Esophagus muscularis mucosa (tissue), 3 donors: Measurements from ENCODE around the gene ZNF480.

ENCODE experiments used
- CTCF ChIP-seq, 3 experiments: fragments of 200-600 bp in 2 of 3; fragments of 450-650 bp in 1 of 3; sonication (generic) in 2 of 3; IDR thresholded peaks; one replicate each; pipeline ENCODE4 v1.5.1; 2017 to 2019; ENCODE audit warnings: antibody characterized with exemption in 3 of 3, mild to moderate bottlenecking in 2 of 3, moderate library complexity in 1 of 3
- POLR2A ChIP-seq: fragments of 450-650 bp; IDR thresholded peaks from one replicate; pipeline ENCODE4 v1.6.1; 2017; ENCODE audit warnings: antibody characterized with exemption, moderate library complexity, mild to moderate bottlenecking, low read depth

GRCh38 chr19:52269338-52270261 is 27.4 kb upstream of the ZNF480 start, which contains the start of gene ZNF766:
- TF ChIP-seq POLR2A (peak; percentile 72), CTCF (IDR thresholded peaks at IDR 0.05) (no peak)
